ES-I3 (cell line): Measurements from ENCODE around the gene GJD3.
A peak's percentile ranks its signal among the peaks of the same experiment; 100 is the strongest.
"Not testable (repeated sequence)": the region's sequence is repeated elsewhere in the genome, so short reads cannot be mapped to it uniquely, and the experiment has no call there.

Experiments
- H3K36me3 ChIP-seq: 2 replicates; pipeline ENCODE4 v1.6.1; 2013; ENCODE audit warnings: mild to moderate bottlenecking, low read length, control low read depth, moderate library complexity; ENCODE audit not compliant: insufficient read depth
- H3K4me1 ChIP-seq: 2 replicates; pipeline ENCODE4 v1.6.1; 2013; ENCODE audit warnings: mild to moderate bottlenecking, control low read depth, low read length; ENCODE audit not compliant: insufficient read depth
- H3K9ac ChIP-seq: 2 replicates; pipeline ENCODE4 v1.6.1; 2013; ENCODE audit warnings: low read depth, mild to moderate bottlenecking, low read length, moderate library complexity
- H3K9me3 ChIP-seq: 2 replicates; pipeline ENCODE4 v1.6.1; 2013; ENCODE audit warnings: mild to moderate bottlenecking, low read length, moderate library complexity; ENCODE audit not compliant: control insufficient read depth, insufficient read depth

Gene GJD3

DNA sequence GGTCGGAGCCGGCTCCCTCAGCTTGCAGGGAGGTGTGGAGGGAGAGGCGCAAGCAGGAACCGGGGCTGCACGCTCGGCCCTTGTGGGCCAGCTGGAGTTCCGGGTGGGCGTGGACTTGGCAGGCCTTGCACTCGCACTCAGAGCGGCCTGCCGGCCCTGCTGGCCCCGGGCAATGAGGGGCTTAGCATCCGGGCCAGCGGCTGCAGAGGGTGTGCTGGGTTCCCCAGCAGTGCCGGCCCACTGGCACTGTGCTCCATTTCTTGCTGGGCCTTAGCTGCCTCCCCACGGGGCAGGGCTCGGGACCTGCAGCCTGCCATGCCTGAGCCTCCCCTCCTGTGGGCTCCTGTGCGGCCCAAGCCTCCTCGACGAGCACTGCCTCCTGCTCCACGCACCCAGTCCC is 11.2 kb upstream of the GJD3 start:
- not testable (repeated sequence) for H3K36me3 ChIP-seq, H3K9ac ChIP-seq, H3K9me3 ChIP-seq, H3K4me1 ChIP-seq

DNA sequence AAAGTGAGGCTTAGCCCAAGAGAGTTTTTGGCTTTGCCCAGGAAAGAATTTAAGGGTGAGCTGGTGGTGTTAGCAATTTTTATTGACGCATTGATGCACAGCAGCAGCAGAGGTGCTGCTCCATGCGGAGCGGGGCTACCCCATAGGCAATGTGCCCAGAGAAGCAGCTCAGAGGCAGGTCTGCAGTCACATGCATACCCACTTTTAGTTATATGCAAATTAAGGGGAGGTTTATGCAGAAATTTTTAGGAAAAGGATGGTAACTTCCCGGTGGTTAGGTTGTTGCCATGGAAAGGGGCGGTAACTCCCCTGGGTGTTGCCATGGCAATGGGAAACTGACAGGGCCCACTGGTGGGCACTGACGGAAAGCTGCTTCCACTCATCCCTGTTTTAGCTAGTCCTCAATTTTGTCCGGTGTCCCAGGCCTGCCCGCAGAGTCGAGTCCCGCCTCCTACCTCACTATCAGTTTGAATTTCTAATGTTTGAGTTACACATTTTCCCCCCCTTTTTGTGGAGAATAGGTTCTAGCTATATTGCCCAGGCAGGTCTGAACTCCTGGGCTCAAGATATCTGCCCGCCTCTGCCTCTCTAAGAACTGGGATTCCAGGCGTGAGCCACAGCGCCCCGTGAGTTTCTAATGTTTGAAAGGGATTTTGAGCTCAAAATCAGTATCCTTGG is 10.4 kb upstream of the GJD3 start:
- Histone ChIP-seq H3K4me1 (no peaks in the 10 kb centered on the region), H3K36me3 (no peaks in the 10 kb centered on the region), H3K9ac (no peak overlapping the region), H3K9me3 (no peaks in the 10 kb centered on the region)

DNA sequence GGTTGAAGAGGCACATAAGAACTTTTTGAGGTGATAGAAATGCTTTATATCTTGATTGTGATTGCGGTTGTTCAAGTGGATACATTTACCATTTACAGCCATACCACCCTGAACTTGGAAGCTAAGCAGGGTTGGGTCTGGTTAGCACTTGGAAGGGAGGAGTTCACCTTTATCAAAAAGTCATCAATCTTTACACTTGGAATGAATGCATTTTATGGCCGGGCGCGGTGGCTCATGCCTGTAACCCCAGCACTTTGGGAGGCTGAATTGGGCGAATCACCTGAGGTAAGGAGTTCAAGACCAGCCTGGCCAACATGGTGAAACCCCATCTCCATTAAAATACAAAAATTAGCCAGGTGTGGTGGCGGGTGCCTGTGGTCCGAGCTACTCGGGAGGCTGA is 9.5 kb upstream of the GJD3 start:
- no peaks in the 10 kb centered on the region for H3K9me3 ChIP-seq
- H3K36me3 ChIP-seq, result no peaks in the 10 kb centered on the region
- H3K4me1 ChIP-seq, result no peaks in the 10 kb centered on the region
- H3K9ac ChIP-seq, result no peak overlapping the region

DNA sequence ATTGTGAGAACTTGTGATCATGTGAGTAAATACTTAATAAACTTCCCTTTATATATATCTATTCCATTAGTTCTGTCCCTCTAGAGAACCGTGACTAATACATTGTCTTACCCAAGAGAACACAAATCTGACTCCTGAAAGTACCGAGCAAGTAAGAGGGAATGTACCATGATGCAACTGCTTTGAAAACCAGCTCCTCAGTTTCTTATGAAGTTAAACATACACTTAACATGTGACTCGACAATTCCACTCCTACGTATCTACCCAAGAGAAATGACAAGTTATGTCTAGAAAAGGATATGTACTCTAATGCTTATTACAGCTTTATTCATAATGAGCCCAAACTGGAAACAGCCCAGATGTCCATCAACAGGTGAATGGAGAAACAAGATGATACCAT is 8.8 kb upstream of the GJD3 start:
- Histone ChIP-seq H3K36me3 (no peaks in the 10 kb centered on the region), H3K9me3 (no peaks in the 10 kb centered on the region), H3K9ac (no peak overlapping the region), H3K4me1 (no peaks in the 10 kb centered on the region)

DNA sequence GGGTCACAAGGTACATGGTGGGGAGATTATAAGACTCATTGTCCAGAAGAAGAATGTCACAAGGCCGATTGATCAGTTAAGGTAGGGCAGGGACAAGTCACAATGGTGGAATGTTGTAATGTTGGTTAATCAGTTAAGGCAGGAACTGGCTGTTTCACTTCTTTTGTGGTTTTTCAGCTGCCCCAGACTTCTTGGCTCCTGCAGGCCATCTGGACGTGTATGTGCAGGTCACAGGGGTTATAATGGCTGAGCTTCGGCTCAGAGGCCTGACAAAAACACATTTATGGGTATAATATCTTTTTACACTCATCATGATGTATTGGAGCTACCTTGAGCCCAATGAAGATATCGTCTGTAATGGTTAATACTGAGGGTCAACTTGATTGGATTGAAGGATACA is 8.1 kb upstream of the GJD3 start:
- not testable (repeated sequence) for H3K9me3 ChIP-seq, H3K4me1 ChIP-seq, H3K9ac ChIP-seq, H3K36me3 ChIP-seq

DNA sequence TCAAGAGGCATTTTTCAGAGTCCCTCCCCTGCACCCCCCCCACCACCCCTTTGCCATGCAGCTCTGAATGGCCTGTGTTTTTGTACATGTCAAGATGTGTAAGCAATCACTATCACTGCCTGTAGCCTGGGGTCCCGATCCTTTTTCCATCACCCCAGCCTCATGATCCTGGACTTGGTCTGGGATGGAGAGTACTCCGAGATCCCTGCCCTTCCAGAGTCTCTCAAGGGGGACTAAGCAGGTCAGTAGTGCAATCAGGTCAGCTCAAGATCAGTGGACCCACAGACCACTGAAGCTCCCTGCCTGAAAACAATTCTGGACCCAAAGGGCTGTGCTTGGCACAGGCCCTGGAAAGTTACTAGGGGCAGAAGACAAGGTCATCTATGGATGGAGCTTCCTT is 7.5 kb upstream of the GJD3 start:
- Histone ChIP-seq H3K36me3 (no peaks in the 10 kb centered on the region), H3K4me1 (no peaks in the 10 kb centered on the region), H3K9me3 (no peaks in the 10 kb centered on the region), H3K9ac (no peak overlapping the region)

DNA sequence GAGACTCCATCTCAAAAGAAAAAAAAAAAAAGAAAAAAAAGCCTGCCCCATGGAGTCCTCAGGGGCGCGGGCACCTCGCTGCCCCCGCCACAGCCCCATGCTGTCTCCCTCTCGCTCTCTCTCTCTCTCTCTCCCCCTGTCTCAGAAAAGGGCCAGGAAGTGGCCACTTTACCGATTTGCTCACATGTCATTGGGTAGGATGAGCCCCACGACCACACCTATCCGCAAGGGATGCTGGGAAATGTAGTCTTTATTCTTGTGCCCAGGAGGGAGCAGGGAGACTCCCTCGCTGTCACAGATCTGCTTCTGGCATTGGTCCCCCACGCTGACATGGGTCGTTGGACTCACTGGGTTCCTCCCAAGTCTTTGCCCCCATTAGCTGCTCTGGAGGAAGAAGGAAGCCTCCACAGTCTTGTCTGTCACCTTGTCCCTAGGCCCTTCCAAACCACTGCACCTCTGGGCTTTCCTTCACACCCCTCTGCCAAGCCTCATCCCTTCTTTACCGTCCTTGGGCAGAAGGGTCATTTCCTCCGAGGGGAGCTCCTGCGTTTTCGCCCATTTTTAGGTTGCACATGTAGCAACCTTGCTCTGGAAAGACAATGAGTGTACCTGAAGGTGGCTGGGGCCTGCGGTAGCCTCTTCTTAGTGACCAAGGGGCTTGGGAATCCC is 6.9 kb upstream of the GJD3 start:
- Histone ChIP-seq H3K9me3 (no peaks in the 10 kb centered on the region), H3K4me1 (no peaks in the 10 kb centered on the region), H3K9ac (no peak overlapping the region), H3K36me3 (no peaks in the 10 kb centered on the region)

DNA sequence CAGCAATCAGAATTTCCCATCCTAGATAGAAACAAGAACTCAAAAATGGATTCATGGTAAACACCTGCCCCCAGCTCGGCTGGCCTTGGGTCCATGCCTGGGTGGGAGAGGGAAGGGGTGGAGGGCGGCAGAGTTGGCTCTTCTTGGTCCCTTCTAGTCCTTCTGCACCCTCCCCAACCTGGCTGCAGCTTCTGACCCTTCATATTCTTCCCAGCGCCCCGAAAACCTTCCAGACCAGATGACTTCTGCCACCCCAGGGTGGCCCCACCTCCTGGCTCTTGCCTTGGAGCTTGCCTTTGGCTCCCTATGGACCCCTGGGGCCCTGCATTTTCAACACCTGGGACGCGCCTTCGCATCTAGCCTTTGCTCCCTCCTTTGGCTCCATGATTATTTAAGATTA is 5.4 kb upstream of the GJD3 start:
- Histone ChIP-seq H3K9ac (no peak overlapping the region), H3K9me3 (no peaks in the 10 kb centered on the region), H3K4me1 (0 out of 2 replicates have a peak, but pooled peaks cover 2% of the 10 kb centered on the region), H3K36me3 (no peaks in the 10 kb centered on the region)

DNA sequence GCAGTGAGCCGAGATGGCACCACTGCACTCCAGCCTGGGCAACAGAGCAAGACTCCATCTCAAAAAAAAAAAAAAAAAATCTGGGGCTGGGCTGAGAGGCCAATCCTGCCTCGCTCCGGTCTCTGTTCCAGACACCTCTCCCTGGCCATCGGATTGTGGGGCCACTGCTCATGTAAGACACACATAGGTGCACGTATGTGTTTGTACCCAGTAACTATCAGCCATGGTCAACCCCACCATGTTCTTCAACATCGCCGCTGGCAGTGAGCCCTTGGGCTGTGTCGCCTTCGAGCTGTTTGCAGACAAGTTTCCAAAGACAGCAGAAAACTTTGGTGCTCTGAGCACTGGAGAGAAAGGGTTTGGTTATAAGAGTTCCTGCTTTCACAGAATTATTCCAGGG is 3.2 kb upstream of the GJD3 start:
- not testable (repeated sequence) for H3K4me1 ChIP-seq

DNA sequence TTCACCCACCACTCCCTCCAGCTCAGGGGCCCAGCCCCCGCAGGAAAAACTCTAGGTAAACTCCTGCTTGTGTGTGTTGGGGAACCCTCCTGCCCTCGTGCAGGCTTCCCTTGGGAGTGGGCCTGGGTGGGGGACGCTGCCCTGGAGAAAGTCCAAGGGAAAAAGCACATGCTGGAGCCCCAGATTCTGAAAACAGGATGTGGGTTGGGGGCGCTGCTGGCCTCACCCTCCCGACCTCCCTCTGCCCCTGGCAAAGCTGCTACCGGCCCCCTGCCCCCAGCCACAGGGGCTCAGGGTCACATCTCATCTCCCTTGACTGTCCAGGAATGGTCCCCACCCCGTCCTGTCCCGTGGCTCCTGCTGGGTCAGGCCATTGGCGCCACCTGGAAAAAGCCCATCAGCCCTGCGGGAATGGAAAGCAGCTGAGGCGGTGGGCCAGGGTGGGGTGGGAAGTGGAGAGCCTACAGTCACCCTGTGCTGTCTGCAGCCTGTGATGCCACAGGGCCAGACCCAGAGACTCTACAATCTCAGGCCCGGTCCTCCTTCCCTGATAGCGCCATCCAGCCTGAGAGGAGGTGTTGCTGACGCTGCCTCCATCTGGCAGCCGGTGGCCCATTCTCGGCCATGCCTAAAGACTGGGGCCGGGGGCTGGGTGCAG is 2.5 kb upstream of the GJD3 start:
- H3K9ac ChIP-seq, result no peak overlapping the region
- no peaks in the 10 kb centered on the region for H3K36me3 ChIP-seq
- H3K9me3 ChIP-seq, result no peaks in the 10 kb centered on the region
- H3K4me1 ChIP-seq, result peaks cover 9% of the 10 kb centered on the region

More for the DNA sequence above, 3.2 kb upstream of the GJD3 start:
- H3K9ac ChIP-seq, H3K36me3 ChIP-seq, H3K9me3 ChIP-seq: not testable (repeated sequence)

DNA sequence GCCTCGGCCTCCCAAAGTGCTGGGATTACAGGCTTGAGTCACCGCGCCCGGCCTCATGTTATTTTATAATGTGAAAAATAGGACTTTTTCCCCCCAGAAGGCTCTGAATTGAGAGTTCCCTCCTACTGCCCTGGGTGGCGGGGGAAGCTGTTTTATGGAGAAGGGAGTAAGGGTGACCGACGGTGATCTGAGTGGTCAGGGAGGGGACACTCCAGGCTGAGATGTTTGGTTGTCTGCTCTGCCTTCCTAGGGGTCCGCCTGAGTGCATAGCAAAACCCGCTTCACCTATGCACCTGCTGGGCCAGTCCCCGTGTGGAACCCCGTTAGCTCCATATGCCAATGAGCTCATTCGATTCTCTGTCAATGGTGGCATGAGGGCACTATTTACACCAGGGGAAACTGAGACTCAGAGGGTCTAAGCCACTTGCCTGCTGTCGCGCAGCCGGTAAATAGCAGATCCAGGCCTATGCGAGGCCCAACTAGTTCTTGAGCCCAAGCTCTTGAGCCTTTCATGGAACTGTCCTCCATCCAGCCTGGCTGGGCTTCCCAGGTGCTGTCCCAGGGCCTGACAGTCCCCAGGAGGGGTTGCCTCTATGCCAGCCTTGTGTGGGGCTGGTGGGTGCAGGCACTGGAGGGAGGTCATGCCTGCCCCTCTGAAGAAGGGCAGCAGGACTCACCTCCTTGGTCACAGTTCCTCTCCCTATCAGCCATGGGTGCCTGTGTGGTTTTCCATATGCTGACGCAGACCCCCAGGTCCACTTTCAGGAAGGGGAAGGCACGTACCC is 1.7 kb upstream of the GJD3 start:
- no peaks in the 10 kb centered on the region for H3K36me3 ChIP-seq
- peaks cover 11% of the 10 kb centered on the region for H3K4me1 ChIP-seq
- H3K9me3 ChIP-seq, result no peaks in the 10 kb centered on the region
- no peak overlapping the region for H3K9ac ChIP-seq

DNA sequence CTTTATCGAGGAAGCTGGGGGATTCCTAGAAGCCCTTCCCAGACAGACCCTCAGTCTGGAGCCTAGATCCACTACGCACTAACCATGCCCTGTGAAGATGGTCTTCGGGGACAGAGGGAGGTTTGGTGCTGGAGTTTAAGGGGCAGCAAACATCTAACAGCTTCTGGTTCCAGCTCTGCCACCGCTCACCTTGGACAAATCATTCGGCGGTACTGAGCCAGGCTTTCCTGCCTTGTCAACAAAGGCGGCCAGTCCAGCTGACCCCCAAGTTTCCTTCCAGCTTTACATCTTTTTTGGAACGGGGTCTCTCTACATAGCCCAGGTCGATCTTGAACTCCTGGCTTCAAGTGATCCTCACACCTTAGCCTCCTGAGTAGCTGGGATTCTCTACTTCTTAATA is 369 bp upstream of the GJD3 start:
- Histone ChIP-seq H3K9me3 (no peaks in the 10 kb centered on the region), H3K36me3 (no peaks in the 10 kb centered on the region), H3K4me1 (peaks cover 11% of the 10 kb centered on the region), H3K9ac (no peak overlapping the region; the same call in 1 of the 2 replicates)

DNA sequence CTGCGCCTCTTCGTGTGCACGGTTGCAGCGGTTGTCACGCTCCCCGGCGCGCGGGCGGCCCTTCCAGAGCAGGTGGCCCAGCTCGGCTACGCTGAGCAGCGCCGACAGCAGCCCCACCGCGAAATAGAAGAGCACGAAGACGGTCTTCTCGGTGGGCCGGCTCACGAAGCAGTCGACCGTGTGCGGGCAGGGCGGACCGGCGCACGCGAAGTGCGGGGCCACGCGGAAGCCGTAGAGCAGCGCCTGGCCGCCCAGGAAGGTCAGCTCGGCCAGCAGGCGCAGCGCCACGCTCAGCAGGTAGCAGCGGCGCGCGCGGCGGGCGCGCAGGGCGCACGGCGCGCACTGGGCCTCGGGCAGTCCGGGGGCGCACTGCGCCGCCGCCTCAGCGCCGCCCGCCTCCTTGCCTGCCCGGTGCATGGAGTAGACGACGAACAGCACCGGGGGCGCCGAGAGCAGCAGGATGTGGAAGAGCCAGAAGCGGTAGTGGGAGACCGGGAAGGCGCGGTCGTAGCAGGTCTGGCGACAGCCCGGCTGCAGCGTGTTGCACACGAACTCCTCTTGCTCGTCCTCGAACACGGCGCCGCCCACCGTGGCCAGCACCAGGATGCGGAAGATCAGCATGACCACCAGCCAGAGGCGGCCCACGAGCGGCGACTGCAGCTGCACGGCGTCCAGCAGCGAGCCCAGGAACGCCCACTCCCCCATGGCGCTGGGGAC is 1.3 kb downstream of the GJD3 start:
- Histone ChIP-seq H3K36me3 (no peaks in the 10 kb centered on the region), H3K9me3 (no peaks in the 10 kb centered on the region), H3K4me1 (peaks cover 11% of the 10 kb centered on the region), H3K9ac (peak overlapping the region; percentile 62; the same call in 1 of the 2 replicates)

DNA sequence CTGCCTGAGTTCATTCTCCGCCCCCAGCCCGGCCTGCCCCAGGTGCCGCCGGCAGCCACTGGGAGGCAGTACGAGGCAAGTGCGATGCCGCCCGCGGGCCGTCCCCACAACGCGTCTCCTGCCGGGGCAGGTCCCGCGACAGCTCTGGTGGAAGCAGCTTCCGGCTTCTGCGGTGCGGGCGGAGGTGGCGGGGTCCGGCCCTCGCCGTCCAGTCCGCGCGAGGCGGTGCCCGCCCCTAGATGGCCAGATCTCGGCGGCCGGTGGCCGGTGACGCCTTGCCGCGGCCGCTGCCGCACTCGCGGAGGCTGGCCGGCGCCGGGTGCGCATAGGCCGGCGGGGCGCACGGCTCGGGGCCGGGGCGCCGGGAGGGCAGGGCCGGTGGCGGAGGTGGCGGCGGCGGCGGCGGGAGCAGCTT is 1.8 kb downstream of the GJD3 start:
- no peaks in the 10 kb centered on the region for H3K36me3 ChIP-seq
- H3K9me3 ChIP-seq, result no peaks in the 10 kb centered on the region
- H3K9ac ChIP-seq, result peak overlapping the region; percentile 62; the same call in 1 of the 2 replicates
- peaks cover 11% of the 10 kb centered on the region for H3K4me1 ChIP-seq
